Stimulated activated CD4-positive, alpha-beta T cell treated with anti-CD3 and anti-CD28 coated beads, Interleukin-4, amount 100 ng/mL, for 48 hours (primary cell): Measurements from ENCODE around the gene MACF1.

Source experiments
- DNase-seq, 2 donors: peaks; one replicate each; pipeline ENCODE4 v3.0.0-alpha.2; 2020; ENCODE audit warnings: low read depth in 2 of 2

MACF1 gene

DNA sequence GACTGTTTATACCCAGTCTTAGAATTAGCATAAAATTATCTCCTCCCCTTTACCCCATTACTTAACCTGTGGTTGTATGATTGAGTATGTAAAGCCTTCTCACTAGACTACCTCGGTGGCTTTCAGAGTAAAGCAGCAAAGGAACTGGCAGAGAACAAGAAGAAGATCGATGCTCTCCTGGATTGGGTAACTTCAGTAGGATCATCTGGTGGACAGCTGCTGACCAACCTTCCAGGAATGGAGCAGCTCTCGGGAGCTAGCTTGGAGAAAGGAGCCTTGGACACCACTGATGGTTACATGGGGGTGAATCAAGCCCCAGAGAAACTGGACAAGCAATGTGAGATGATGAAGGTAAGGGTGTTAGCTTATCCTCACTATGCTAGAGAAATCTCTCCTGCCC lies 148.4 kb downstream of the MACF1 start:
- DNase-seq: no peak

DNA sequence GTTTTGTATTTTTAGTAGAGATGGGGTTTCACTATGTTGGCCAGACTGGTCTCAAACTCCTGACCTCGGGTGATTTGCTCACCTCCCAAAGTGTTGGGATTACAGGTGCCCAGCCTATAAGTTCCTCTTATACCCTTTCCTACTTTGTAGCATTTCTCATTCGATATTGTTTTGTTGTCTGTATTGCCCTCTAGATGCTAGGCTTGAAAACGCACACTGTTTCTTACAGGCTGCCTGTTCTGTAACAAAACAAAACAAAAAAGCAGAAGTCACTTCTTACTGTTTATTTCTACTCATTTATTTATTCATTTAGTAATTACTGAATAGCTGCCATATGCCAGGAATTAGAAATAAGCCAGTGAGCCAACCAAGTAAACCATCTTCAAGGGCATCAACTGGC lies 150.1 kb downstream of the MACF1 start:
- DNase-seq: no peak

DNA sequence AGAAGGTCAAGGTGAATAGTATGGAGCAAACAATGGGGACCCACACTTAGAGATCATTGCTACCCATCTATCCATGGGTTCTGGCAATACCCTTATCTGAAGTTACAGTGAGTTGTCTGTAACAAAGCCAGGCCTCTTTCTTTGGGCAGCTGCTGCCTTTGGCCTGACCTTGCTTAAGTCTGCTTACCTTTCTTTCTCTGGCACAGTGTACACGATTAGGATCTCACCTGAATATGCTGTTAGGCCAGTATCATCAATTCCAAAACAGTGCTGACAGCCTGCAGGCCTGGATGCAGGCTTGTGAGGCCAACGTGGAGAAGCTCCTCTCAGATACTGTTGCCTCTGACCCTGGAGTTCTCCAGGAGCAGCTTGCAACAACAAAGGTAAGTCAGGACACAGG lies 154.0 kb downstream of the MACF1 start:
- DNase-seq: no peak

DNA sequence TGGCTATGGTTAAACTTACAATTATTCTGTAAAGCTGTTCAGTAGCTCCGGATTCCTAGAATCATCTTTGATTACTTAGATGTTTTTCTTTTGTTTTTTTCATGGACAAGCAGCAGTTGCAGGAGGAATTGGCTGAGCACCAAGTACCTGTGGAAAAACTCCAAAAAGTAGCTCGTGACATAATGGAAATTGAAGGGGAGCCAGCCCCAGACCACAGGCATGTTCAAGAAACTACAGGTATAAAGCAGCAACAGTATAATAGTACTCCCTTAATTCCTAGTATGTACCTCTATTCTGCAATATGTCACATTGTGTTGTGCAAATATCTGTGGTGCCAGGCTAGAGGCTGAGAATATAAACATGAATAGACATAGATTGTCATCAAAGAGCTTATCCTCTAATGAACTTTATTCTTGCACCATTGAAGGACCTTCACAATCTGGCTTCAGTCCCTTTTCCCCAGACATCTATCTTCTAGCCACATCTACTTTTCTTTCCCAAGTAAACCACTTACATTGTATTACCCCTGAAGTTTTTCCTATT lies 154.6 kb downstream of the MACF1 start:
- DNase-seq: no peak

DNA sequence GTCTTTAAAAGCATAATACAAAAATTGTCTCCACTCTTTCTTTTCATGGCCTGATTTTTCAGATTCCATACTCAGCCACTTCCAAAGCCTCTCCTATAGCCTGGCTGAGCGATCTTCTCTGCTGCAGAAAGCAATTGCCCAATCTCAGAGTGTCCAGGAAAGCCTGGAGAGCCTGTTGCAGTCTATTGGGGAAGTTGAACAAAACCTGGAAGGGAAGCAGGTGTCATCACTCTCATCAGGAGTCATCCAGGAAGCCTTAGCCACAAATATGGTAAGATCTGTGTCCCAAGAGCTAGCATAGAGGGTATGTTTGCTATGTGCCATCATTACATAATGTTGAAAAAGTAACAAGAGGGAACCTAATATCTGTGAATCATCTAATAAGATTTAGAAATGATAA lies 156.2 kb downstream of the MACF1 start:
- no peak for DNase-seq

DNA sequence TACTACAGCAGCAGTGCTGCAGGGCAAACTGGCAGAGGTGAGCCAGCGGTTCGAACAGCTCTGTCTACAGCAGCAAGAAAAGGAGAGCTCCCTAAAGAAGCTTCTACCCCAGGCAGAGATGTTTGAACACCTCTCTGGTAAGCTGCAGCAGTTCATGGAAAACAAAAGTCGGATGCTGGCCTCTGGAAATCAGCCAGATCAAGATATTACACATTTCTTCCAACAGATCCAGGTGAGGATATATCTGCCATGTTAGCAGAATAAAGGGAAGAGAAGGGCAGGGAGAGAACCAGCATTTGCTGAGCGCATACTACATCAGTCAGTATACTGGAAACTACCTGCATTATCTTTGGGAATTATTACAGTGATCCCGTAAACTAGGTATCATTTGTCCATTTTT lies 157.0 kb downstream of the MACF1 start:
- DNase-seq: no peak

DNA sequence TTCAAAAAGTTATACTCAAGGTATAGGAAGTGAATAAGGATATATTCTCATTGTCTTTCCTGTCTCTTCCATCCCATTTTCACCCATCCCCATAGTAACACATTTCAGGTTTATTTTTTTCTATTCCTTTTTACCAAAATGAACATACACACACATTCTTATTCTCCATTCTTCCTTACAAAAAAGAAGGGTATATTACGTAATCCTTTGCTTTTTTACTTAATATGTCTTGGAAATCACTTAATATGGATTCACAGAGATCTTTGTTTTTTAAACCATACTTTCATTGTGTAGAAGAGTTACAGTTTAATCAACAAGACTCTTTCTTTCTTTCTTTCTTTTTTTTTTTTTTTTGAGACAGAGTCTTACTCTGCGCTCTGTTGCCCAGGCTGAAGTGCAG lies 158.8 kb downstream of the MACF1 start:
- DNase-seq: no peak

DNA sequence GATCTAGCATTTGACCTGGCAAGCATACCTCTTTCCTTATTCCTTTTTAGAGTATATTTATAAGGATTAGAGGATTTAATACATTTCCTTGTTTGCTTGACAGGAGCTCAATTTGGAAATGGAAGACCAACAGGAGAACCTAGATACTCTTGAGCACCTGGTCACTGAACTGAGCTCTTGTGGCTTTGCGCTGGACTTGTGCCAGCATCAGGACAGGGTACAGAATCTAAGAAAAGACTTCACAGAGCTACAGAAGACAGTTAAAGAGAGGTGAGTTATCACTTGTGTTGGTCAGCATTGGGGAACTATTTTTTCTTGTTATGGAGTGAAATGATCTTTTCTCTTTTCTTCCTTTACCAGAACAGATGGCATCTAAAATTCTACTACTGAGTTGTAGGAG lies 163.6 kb downstream of the MACF1 start:
- no peak for DNase-seq

DNA sequence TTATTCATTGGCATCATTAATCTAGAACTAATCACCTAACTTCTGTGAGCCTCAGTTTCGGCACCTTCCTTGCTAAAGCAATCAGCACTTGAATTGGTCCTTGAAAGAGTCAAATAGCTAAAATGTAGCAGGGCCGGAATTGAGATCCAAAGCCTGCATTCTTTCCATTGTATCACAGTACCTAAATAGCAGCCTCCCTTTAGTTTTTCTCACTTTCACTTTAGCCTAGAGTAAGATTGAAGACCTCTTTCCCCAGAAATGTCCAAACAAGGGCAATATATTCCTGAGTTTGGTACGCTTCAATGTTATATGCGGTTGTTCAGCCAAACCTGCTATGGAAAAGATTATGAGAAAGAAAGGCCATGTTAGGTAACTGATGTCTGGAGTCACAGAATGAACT lies 165.1 kb downstream of the MACF1 start:
- DNase-seq: no peak

DNA sequence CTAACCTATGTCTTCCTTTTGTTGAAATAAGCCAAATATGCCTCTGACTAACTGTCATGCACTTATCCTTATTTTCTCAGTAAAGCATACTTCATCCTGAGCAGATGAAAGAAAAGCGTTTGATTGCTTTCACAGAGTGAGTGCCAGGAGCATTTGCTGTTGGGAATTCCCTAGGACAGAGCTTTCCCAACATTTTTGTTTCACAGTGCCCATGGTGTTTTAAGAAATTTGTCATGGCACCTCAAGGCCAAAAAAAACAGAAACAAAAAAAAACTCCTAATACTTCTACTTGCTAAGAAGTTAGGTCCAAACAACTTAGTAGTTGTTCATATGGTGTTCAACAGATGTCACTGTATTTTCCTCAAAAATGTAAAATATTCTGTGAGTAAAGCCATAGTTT lies 166.1 kb downstream of the MACF1 start:
- DNase-seq: no peak

DNA sequence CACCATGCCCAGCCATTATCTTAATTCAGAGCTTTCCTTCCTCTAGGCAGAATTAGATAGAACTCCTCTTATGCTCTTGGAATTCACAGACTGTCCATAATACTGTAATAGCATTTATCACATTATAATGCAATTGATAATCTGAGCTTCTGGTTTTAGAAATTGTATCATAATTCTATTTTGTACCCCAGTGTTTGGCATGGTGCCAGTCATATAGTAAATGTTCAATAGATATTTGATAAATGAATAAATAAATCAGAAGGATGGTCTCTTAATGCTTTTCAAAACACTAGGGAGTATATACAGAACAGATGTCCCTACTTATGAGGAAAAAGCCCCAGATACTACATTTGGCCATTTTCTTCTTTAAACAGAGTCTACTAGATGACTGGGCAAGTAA lies 167.6 kb downstream of the MACF1 start:
- DNase-seq: no peak

DNA sequence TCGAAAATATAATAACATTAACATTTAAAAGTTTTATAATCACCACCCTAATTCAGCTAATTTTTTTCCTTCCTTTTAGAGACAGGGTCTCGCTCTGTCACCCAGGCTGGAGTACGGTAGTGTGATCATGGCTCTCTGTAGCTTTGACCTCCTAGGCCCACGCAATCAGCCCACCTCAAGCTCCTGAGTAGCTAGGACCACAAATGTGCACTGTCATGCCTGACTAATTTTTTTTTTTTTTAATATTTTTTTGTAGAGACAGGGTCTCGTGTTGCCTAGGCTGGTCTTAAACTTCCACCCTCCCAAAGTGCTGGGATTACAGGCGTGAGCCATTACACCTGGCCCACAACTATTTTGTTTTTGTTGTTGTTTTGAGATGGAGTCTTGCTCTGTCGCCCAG lies 172.2 kb downstream of the MACF1 start:
- no peak for DNase-seq

DNA sequence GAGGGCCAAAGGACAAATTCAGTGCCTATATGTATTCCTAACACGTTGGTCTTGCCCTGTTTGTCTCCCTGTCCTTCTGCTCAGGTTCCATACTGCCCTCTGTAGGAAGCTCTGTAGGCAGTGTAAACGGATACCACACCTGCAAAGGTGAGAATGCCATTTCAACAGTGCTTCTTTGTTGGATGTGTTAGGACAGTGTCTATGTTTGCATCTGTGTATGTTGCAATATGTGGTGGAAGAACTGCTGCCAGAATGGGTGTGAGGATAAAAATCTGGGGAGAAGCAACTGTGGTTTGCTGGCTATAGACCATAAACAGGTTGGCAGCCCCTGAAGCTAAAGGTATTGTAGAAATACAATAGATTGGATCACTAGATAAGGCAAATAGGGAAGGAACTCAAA lies 173.9 kb downstream of the MACF1 start:
- DNase-seq: no peak

DNA sequence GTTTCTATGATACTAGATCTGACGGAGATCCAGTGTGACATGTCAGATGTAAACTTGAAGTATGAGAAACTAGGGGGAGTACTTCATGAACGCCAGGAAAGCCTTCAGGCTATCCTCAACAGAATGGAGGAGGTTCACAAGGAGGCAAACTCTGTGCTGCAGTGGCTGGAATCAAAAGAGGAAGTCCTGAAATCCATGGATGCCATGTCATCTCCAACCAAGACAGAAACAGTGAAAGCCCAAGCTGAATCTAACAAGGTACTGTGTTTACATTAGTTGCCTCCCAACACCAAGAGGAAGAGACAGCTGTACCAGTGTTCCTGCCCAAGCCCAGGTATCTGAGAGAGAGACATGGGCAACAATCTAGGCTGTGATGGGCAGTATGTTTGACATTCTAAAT lies 174.7 kb downstream of the MACF1 start:
- no peak for DNase-seq

DNA sequence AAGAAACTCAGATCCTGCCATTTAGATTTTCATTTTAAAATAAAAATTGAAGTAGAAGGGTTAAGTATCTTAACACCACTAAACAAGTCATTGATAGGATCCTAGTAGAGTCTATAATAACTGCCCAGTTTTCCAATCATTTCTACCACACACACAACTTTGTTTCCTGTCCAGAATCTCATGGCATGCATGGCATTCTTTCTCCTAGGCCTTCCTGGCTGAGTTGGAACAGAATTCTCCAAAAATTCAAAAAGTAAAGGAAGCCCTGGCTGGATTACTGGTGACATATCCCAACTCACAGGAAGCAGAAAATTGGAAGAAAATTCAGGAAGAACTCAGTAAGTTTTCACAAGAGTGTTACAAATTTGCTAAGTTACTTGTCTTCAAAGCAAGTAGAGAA lies 175.5 kb downstream of the MACF1 start:
- no peak for DNase-seq

DNA sequence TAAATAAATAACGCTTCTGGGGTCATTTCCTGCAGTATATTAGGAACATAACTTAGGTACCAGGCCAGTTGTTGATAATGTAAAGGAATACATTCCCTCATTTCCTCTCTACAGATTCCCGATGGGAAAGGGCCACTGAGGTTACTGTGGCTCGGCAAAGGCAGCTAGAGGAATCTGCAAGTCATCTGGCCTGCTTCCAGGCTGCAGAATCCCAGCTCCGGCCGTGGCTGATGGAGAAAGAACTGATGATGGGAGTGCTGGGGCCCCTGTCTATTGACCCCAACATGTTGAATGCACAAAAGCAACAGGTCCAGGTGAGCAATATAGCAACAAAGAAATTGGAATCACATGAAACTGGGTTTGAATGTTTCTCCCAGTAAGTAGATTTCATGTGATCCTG lies 177.3 kb downstream of the MACF1 start:
- no peak for DNase-seq

DNA sequence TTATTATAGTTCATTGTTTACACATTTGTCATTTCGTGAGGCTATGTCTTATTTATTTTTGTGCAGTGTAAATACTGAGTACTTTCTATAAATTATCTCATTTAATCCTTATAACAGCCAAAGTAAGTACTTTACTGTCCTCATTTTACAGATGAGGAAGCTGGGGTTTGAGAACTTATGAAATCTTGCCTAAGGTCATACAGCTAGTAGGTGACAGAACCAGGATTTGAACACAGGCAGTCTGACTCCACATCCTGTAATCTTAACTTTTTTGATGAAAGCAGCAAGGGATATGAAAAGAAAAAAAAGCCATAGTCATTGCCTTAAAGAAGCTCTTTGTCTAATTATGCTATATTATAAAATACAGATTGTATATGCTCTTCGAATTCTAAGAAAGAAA lies 179.8 kb downstream of the MACF1 start:
- DNase-seq: no peak

DNA sequence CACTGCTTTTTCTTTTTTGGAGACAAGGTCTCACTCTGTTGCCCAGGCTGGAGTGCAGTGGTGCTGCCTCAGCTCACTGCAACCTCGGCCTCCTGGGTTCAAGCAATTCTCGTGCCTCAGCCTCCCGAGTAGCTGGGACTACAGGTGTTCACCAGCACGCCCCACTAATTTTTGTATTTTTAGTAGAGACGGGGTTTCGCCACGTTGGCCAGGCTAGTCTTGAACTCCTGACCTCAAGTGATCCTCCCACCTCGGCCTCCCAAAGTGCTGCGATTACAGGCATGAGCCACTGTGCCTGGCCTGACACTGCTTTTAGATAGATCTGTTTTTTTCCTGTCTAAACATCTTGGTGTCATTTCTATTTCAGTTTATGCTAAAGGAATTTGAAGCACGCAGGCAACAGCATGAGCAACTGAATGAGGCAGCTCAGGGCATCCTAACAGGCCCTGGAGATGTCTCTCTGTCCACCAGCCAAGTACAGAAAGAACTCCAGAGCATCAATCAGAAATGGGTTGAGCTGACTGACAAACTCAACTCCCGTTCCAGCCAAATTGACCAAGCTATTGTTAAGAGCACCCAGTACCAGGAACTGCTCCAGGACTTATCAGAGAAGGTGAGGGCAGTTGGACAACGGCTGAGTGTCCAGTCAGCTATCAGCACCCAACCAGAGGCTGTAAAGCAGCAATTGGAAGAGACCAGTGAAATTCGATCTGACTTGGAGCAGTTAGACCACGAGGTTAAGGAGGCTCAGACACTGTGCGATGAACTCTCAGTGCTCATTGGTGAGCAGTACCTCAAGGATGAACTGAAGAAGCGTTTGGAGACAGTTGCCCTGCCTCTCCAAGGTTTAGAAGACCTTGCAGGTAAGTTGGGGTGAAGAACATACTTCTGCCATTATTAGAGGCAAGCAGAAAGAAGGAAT lies 180.8 kb downstream of the MACF1 start:
- no peak for DNase-seq

DNA sequence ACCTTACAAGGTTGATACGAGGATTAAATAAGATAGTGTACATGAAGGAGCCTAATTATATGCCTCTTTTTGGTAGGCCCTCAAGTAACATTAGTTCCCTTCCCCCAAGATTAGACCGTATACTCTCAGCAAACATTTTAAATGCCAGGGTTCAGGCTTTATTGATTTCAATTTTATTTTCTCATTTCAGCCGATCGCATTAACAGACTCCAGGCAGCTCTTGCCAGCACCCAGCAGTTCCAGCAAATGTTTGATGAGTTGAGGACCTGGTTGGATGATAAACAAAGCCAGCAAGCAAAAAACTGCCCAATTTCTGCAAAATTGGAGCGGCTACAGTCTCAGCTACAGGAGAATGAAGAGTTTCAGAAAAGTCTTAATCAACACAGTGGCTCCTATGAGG lies 182.5 kb downstream of the MACF1 start:
- DNase-seq: no peak

DNA sequence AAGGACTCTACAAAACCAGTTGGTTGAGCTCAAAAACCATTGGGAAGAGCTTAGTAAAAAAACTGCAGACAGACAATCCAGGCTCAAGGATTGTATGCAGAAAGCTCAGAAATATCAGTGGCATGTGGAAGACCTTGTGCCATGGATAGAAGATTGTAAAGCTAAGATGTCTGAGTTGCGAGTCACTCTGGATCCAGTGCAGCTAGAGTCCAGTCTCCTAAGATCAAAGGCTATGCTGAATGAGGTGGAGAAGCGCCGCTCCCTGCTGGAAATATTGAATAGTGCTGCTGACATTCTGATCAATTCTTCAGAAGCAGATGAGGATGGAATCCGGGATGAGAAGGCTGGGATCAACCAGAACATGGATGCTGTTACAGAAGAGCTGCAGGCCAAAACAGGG lies 183.0 kb downstream of the MACF1 start:
- no peak for DNase-seq

DNA sequence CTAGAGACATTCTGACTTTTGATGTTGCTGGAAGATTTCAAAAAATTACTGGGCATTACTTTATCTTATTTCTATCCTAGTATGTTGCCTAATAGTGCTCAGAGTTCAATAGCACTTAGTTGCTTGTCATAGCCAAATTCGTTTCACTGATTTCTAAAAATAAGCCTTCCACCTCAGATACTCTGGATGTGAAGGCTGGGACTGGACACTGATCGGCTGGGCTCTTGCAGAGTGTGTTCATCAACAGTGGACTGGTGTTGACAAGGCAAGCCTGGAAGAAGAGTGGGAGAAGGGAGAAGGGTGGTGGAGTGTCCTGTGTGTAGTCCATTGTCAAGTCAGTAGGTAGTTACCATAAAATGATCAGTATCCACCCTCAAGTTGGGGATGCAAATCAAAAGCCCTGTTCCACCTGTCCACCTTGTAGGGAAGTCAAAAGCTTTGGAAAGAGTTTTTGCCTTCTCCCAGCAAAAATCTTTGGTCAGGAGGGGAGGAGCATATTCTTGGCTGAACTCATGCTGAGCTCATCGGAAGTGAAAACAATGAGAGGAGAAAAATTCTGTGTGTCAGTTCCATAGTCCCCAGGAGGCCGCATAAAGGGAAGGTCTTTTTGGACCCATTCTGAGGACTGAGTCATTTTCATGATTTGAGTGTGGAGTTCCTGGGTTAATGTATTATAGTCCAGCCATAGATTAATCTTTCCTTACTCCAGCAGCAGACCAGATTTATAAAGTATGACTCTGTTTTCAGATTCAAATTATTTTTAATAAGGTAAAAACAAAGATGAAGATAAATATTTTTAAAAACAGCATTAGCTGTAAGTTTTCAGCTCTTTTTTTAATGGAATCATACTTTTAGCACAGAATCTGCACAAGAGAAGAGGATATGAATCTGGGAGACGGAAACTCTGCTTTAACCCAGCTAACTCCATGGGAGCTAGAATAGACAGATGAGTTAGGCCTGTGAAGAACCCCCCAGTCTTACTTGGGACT lies 187.5 kb downstream of the MACF1 start:
- no peak for DNase-seq

DNA sequence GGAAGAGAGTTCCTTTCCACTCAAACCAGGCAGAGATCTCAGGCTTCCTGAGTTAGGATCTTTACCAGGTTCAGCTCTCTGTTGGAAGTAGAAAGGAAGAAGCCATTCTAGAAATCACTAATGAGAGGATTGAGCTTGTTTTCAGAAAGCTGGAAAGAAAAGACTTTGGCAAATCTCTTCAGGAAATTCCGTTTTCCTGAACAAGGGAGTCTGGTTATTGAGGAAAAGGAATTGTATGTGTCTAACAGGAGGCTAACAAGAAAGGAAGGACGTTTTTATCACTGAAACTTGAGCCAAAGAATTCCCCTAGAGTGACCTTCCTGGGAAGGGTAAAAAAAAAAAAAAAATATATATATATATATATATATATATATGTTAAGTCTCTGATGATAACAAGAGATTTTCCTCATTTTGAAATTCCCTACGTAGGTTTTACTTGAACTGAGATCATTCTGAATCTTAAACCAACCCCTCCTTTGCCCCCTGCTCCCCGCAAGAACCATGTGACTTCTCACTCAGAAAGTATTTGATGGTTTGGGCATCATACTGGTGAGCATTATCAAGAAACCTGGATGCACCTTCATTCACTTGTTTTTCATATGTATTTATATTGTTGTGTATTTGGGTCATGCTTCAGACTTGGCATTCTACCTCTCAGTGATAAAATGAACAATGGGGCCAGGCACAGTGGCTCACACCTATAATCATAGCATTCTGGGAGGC lies 188.5 kb downstream of the MACF1 start:
- DNase-seq: no peak
